K562 (cell line): Measurements from ENCODE around the gene KHDC1. TPM values are rescaled to one million over a fixed set of nuclear protein-coding genes. Genes with fewer than 3 reads are reported as not detected.
"Not testable (repeated sequence)": the region's sequence is repeated elsewhere in the genome, so short reads cannot be mapped to it uniquely, and the experiment has no call there.

ENCODE experiments used
- ATAC-seq: fragments of 200-7000 bp; cut with Tn5 transposase; 3 replicates; pipeline ENCODE4 v1.9.1; 2020; ENCODE audit warnings: moderate library complexity
- BruUV-seq: library from RNA; stranded (reverse); fragments of 400-500 nt; replicated peaks from 2 replicates; lab custom pipeline; 2021; lab: Mats Ljungman, UMichigan
- CTCF ChIA-PET: fragments of 300-600 bp; formaldehyde crosslinking; extraction: SDS; loops from one replicate; lab custom pipeline; 2021; ENCODE audit warnings: low intra/inter-chr PET ratio; lab: Yijun Ruan, JAX
- POLR2A ChIA-PET: fragments of 300-600, 350-650 bp; sonication (Branson Sonifier 250); formaldehyde crosslinking; extraction: SDS; loops from one replicate; lab custom pipeline; 2021; ENCODE audit warnings: antibody characterized with exemption, inconsistent platforms; lab: Yijun Ruan, JAX
- DNase-seq, 4 experiments: peaks; one replicate each; pipeline versions ENCODE4 v3.0.0 to v3.0.0-alpha.2; 2011 to 2018; ENCODE audit warnings: low spot score in 3 of 4, mixed read lengths in 3 of 4; ENCODE audit errors: extremely low read depth in 1 of 4
- FAIRE-seq: peaks from 2 replicates; lab custom pipeline; 2011; peaks lifted over from hg19 to GRCh38; lab: Jason Lieb, UNC
- H2AFZ ChIP-seq: 2 replicates; pipeline ENCODE4 v1.6.0; 2011; ENCODE audit warnings: low read depth, low read length, control low read depth, inconsistent platforms
- H3K27ac ChIP-seq: fragments of 200-600 bp; 3 replicates; pipeline ENCODE4 v1.8.0; 2011; ENCODE audit warnings: low read depth, mild to moderate bottlenecking, control low read depth, inconsistent platforms, low read length, moderate library complexity, mixed read lengths; ENCODE audit errors: extremely low read depth
- H3K27me3 ChIP-seq, 2 experiments: fragments of 300-600 bp in 1 of 2; 2 replicates in 1 of 2; 3 replicates in 1 of 2; pipeline versions ENCODE4 v1.6.0 to v1.8.0; 2011; ENCODE audit warnings: inconsistent platforms in 2 of 2, low read length in 2 of 2, mild to moderate bottlenecking in 1 of 2, mixed read lengths in 1 of 2, moderate library complexity in 1 of 2; ENCODE audit not compliant: control insufficient read depth in 2 of 2, insufficient read depth in 2 of 2
- H3K36me3 ChIP-seq: fragments of 300-600 bp; 3 replicates; pipeline ENCODE4 v1.8.0; 2011; ENCODE audit warnings: mild to moderate bottlenecking, low read length, inconsistent platforms; ENCODE audit not compliant: control insufficient read depth, insufficient read depth
- H3K4me1 ChIP-seq, 2 experiments: fragments of 200-600 bp in 1 of 2; replicated peaks in 1 of 2; 2 replicates in 1 of 2; 3 replicates in 1 of 2; pipeline versions ENCODE4 v1.5.1 to v1.8.0; 2011; ENCODE audit warnings: inconsistent platforms in 2 of 2, low read length in 2 of 2, mild to moderate bottlenecking in 1 of 2, mixed read lengths in 1 of 2, moderate library complexity in 1 of 2; ENCODE audit not compliant: control insufficient read depth in 2 of 2, insufficient read depth in 2 of 2
- H3K4me2 ChIP-seq: 2 replicates; pipeline ENCODE4 v1.6.1; 2011; ENCODE audit warnings: low read length, control low read depth, inconsistent platforms, mixed read lengths; ENCODE audit not compliant: insufficient read depth
- H3K4me3 ChIP-seq: fragments of 200-600 bp; sonication (generic), shearing (Covaris generic); 2 replicates; pipeline ENCODE4 v1.5.1; 2016; ENCODE audit warnings: control low read depth, inconsistent platforms
- H3K79me2 ChIP-seq: fragments of 200-600 bp; 3 replicates; pipeline ENCODE4 v1.8.0; 2011; ENCODE audit warnings: low read length, inconsistent platforms; ENCODE audit not compliant: control insufficient read depth, insufficient read depth
- H3K9ac ChIP-seq, 2 experiments: 2 replicates each; pipeline versions ENCODE4 v1.6.0 to v1.6.1; 2011; ENCODE audit warnings: low read depth in 2 of 2, low read length in 2 of 2, control low read depth in 1 of 2, inconsistent platforms in 1 of 2, mild to moderate bottlenecking in 1 of 2, mixed read lengths in 1 of 2; ENCODE audit not compliant: insufficient read depth in 1 of 2
- H3K9me1 ChIP-seq: one replicate; pipeline ENCODE4 v1.6.0; 2011; ENCODE audit warnings: inconsistent platforms, mild to moderate bottlenecking, low read length, moderate library complexity; ENCODE audit not compliant: control insufficient read depth, insufficient read depth
- H3K9me3 ChIP-seq: replicated peaks from 2 replicates; pipeline ENCODE4 v1.5.1; 2011; ENCODE audit warnings: low read depth, low read length, inconsistent platforms; ENCODE audit not compliant: control insufficient read depth, insufficient read depth
- H4K20me1 ChIP-seq: replicated peaks from 2 replicates; pipeline ENCODE4 v1.6.1; 2011; ENCODE audit warnings: low read length, inconsistent platforms, mixed read lengths; ENCODE audit not compliant: control insufficient read depth, insufficient read depth
- ATF7 ChIP-seq: fragments of 450-650 bp; IDR thresholded peaks from 2 replicates; pipeline ENCODE4 v1.7.1; 2014; ENCODE audit warnings: mild to moderate bottlenecking, moderate library complexity
- FOSL1 ChIP-seq: fragments of 200-800 bp; sonication (Bioruptor generic); conservative IDR thresholded peaks from 2 replicates; pipeline ENCODE4 v1.6.1; 2016; ENCODE audit warnings: missing genetic modification characterization, missing compliant biosample characterization
- MYNN ChIP-seq, 2 experiments: sonication (generic); formaldehyde crosslinking in 1 of 2; IDR thresholded peaks; 2 replicates each; pipeline versions ENCODE4 v1.5.0 to v1.6.1; 2016 to 2020; ENCODE audit warnings: antibody characterized with exemption in 1 of 2, missing genetic modification reagents in 1 of 2
- POLR2B ChIP-seq: fragments of 450-650 bp; IDR thresholded peaks from 2 replicates; pipeline ENCODE4 v1.6.1; 2018; ENCODE audit warnings: low read depth; ENCODE audit not compliant: partially characterized antibody
- WGBS: fragments of 100-300 bp; shearing (Covaris generic); methylation state at CpG from one replicate; pipeline ENCODE4 v1.1.6; 2016; ENCODE audit warnings: low coverage, mixed read lengths; ENCODE audit not compliant: insufficient coverage; ENCODE audit errors: missing lambda C conversion rate; 5-methylcytosine and 5-hydroxymethylcytosine counted together
- in situ Hi-C: fragments of 300-500 bp; cut with MboI; formaldehyde crosslinking; loops from 4 replicates; pipeline ENCODE4 v1.15.0; 2018; ENCODE audit warnings: inconsistent platforms, mixed read lengths
- intact Hi-C: fragments of 100-400 bp; cut with micrococcal nuclease; formaldehyde crosslinking; loops from 2 replicates; pipeline ENCODE4 v1.14.2; 2022
- polyA plus RNA-seq, 8 experiments: library from polyadenylated mRNA; depleted of rRNA in 4 of 8; stranded (reverse) in 5 of 8; unstranded in 3 of 8; fragments of >200 nt; fragmentation: Nextera tagmentation in 2 of 8; fragmentation: Illumina TruSeq in 1 of 8; extraction: Ambion mirVana in 2 of 8; extraction: Trizol in 1 of 8; gene quantifications; 2 replicates each; pipeline versions ENCODE4 v1.2.1 to v1.2.3, GENCODE V29; 2011 to 2014; ENCODE audit warnings: inconsistent platforms in 1 of 8, missing spikeins in 1 of 8
- small RNA-seq: library from RNA; depleted of rRNA; stranded (forward); fragments of <200 nt; gene quantifications from one replicate; pipeline ENCODE3, GENCODE V24; 2014
- total RNA-seq, 7 experiments: library from RNA; depleted of rRNA in 6 of 7; stranded (reverse); fragments of >200 nt in 6 of 7; fragmentation: Illumina TruSeq in 2 of 7; extraction: Trizol in 2 of 7; gene quantifications; 2 replicates each; pipeline versions ENCODE4 v1.2.1 to v1.2.3, GENCODE V29; 2011 to 2021; ENCODE audit warnings: low replicate concordance in 1 of 7

KHDC1 gene
- total and polyA plus RNA-seq, 9 of the 15 experiments (the other 6 are each of a cell fraction or from before 2014, with no cell fraction given): 2.5 to 19.5 (median 8.0) TPM

- no peak for DNase-seq
- H3K9ac ChIP-seq: no peak overlapping the region
- FAIRE-seq: no peak
Measured at GRCh38 chr6:73194744-73195143, 68.3 kb downstream of the KHDC1 start.

GRCh38 chr6:73193302-73193701 lies 69.7 kb downstream of the KHDC1 start:
- H3K4me2 ChIP-seq, H3K79me2 ChIP-seq, H3K4me1 ChIP-seq, H4K20me1 ChIP-seq, H3K27me3 ChIP-seq, H3K4me3 ChIP-seq, H3K9ac ChIP-seq, H3K27ac ChIP-seq, H3K9me1 ChIP-seq, POLR2A ChIA-PET, BruUV-seq, H3K36me3 ChIP-seq, intact Hi-C loops, ATAC-seq, DNase-seq, CTCF ChIA-PET, H2AFZ ChIP-seq, FAIRE-seq, in situ Hi-C loops, H3K9me3 ChIP-seq: not testable (repeated sequence)
- 34% methylated on average over 4 of the region's 4 CpGs for WGBS

More at GRCh38 chr6:73194744-73195143, 68.3 kb downstream of the KHDC1 start:
- Histone ChIP-seq H3K9me3 (no peaks in the 10 kb centered on the region), H3K27ac (no peak overlapping the region), H2AFZ (no peak overlapping the region), H3K4me3 (no peak overlapping the region), H3K4me1 (no peaks in the 10 kb centered on the region), H3K9me1 (no peaks in the 10 kb centered on the region), H3K4me2 (no peak overlapping the region), H3K27me3 (peaks cover 0 to 4% of the 10 kb centered on the region in 2 experiments; a peak in 1 of 5 replicates), H3K79me2 (no peaks in the 10 kb centered on the region), H4K20me1 (no peaks in the 10 kb centered on the region), H3K36me3 (no peaks in the 10 kb centered on the region)
- no TSS peak for BruUV-seq
- TF ChIP-seq ATF7 (no peak), MYNN (IDR thresholded peaks at IDR 0.05) (no peak), MYNN (CRISPR knock-in tag; IDR thresholded peaks at IDR 0.05) (no peak), POLR2B (no peak), FOSL1 (tag) (no peak)
- CTCF ChIA-PET: no interaction called here
- intact Hi-C loops: no loop called here
- whole genome bisulfite sequencing: 32% methylated on average over 7 of the region's 7 CpGs
- POLR2A ChIA-PET: no interaction called here
- in situ Hi-C loops: no loop called here
- ATAC-seq: no peak

Small RNAs within 50 kb of the gene (small RNA-seq; reads per million reads assigned to genes)
- not detected for gene RPSAP41

Other genes starting within 250 kb of the KHDC1 start
- gene KHDC1L, start 37.7 kb downstream of the KHDC1 start, total RNA-seq (2014; rRNA removed): 0.54 and 0.90 TPM in 2 replicates
- gene KHDC1L, start 37.7 kb downstream of the KHDC1 start, total RNA-seq (2014; rRNA removed; fragmentation: Illumina TruSeq; extraction: Trizol): 0.33 TPM in 1 of 2 replicates, not detected in the other
- 0.69 TPM in 1 of 2 replicates, not detected in the other for gene KHDC1L, start 37.7 kb downstream of the KHDC1 start, total RNA-seq (2015; rRNA removed; fragmentation: Illumina TruSeq; extraction: Trizol)
- 0.35 and 0.51 TPM in 2 replicates for gene KHDC1L, start 37.7 kb downstream of the KHDC1 start, total RNA-seq (2021)
- gene KHDC1L, start 37.7 kb downstream of the KHDC1 start, polyA plus RNA-seq (2011; rRNA removed): 0.54 and 0.93 TPM in 2 replicates
- 0.55 and 0.79 TPM in 2 replicates for gene KHDC1L, start 37.7 kb downstream of the KHDC1 start, polyA plus RNA-seq (2014; fragmentation: Illumina TruSeq; extraction: Trizol)
- 1 to 10 TPM; 1.2 to 1.9 TPM for gene KHDC1L, start 37.7 kb downstream of the KHDC1 start, polyA plus RNA-seq (2014; fragmentation: Nextera tagmentation; extraction: Ambion mirVana)
- 0.39 and 0.41 TPM in 2 replicates for gene KHDC1L, start 37.7 kb downstream of the KHDC1 start, polyA plus RNA-seq (2014; rRNA removed)
- gene DPPA5, start 91.1 kb upstream of the KHDC1 start, total RNA-seq (2014; rRNA removed): not detected in 2 replicates
- not detected in 2 replicates for gene DPPA5, start 91.1 kb upstream of the KHDC1 start, total RNA-seq (2014; rRNA removed; fragmentation: Illumina TruSeq; extraction: Trizol)
- gene DPPA5, start 91.1 kb upstream of the KHDC1 start, total RNA-seq (2015; rRNA removed; fragmentation: Illumina TruSeq; extraction: Trizol): not detected in 2 replicates
- gene DPPA5, start 91.1 kb upstream of the KHDC1 start, total RNA-seq (2021): not detected in 2 replicates
- gene DPPA5, start 91.1 kb upstream of the KHDC1 start, polyA plus RNA-seq (2011; rRNA removed): not detected in 2 replicates
- not detected in 2 replicates for gene DPPA5, start 91.1 kb upstream of the KHDC1 start, polyA plus RNA-seq (2014; fragmentation: Illumina TruSeq; extraction: Trizol)
- not detected for gene DPPA5, start 91.1 kb upstream of the KHDC1 start, polyA plus RNA-seq (2014; fragmentation: Nextera tagmentation; extraction: Ambion mirVana)
- gene DPPA5, start 91.1 kb upstream of the KHDC1 start, polyA plus RNA-seq (2014; rRNA removed): not detected in 2 replicates
- not detected in 2 replicates for gene KHDC3L, start 99.5 kb upstream of the KHDC1 start, total RNA-seq (2014; rRNA removed)
- not detected in 2 replicates for gene KHDC3L, start 99.5 kb upstream of the KHDC1 start, total RNA-seq (2014; rRNA removed; fragmentation: Illumina TruSeq; extraction: Trizol)
- gene KHDC3L, start 99.5 kb upstream of the KHDC1 start, total RNA-seq (2015; rRNA removed; fragmentation: Illumina TruSeq; extraction: Trizol): not detected in 2 replicates
- gene KHDC3L, start 99.5 kb upstream of the KHDC1 start, total RNA-seq (2021): not detected in 2 replicates
- gene KHDC3L, start 99.5 kb upstream of the KHDC1 start, polyA plus RNA-seq (2011; rRNA removed): not detected in 2 replicates
- gene KHDC3L, start 99.5 kb upstream of the KHDC1 start, polyA plus RNA-seq (2014; fragmentation: Illumina TruSeq; extraction: Trizol): not detected in 2 replicates
- not detected for gene KHDC3L, start 99.5 kb upstream of the KHDC1 start, polyA plus RNA-seq (2014; fragmentation: Nextera tagmentation; extraction: Ambion mirVana)
- gene KHDC3L, start 99.5 kb upstream of the KHDC1 start, polyA plus RNA-seq (2014; rRNA removed): not detected in 2 replicates
- gene OOEP, start 106.7 kb upstream of the KHDC1 start, total RNA-seq (2014; rRNA removed): not detected in 2 replicates
- not detected in 2 replicates for gene OOEP, start 106.7 kb upstream of the KHDC1 start, total RNA-seq (2014; rRNA removed; fragmentation: Illumina TruSeq; extraction: Trizol)
- not detected in 2 replicates for gene OOEP, start 106.7 kb upstream of the KHDC1 start, total RNA-seq (2015; rRNA removed; fragmentation: Illumina TruSeq; extraction: Trizol)
- gene OOEP, start 106.7 kb upstream of the KHDC1 start, total RNA-seq (2021): not detected in 2 replicates
- gene OOEP, start 106.7 kb upstream of the KHDC1 start, polyA plus RNA-seq (2011; rRNA removed): not detected in 2 replicates
- gene OOEP, start 106.7 kb upstream of the KHDC1 start, polyA plus RNA-seq (2014; fragmentation: Illumina TruSeq; extraction: Trizol): not detected in 2 replicates
- gene OOEP, start 106.7 kb upstream of the KHDC1 start, polyA plus RNA-seq (2014; fragmentation: Nextera tagmentation; extraction: Ambion mirVana): not detected
- gene OOEP, start 106.7 kb upstream of the KHDC1 start, polyA plus RNA-seq (2014; rRNA removed): not detected in 2 replicates
- gene DDX43, start 131.6 kb upstream of the KHDC1 start, total RNA-seq (2014; rRNA removed): 0.32 TPM in 1 of 2 replicates, not detected in the other
- gene DDX43, start 131.6 kb upstream of the KHDC1 start, total RNA-seq (2014; rRNA removed; fragmentation: Illumina TruSeq; extraction: Trizol): 0.19 and 0.40 TPM in 2 replicates
- gene DDX43, start 131.6 kb upstream of the KHDC1 start, total RNA-seq (2015; rRNA removed; fragmentation: Illumina TruSeq; extraction: Trizol): 0.19 and 0.25 TPM in 2 replicates
- 0.18 and 0.20 TPM in 2 replicates for gene DDX43, start 131.6 kb upstream of the KHDC1 start, total RNA-seq (2021)
- gene DDX43, start 131.6 kb upstream of the KHDC1 start, polyA plus RNA-seq (2011; rRNA removed): 0.07 TPM in 1 of 2 replicates, not detected in the other
- gene DDX43, start 131.6 kb upstream of the KHDC1 start, polyA plus RNA-seq (2014; fragmentation: Illumina TruSeq; extraction: Trizol): 0.12 and 0.42 TPM in 2 replicates
- under 1 TPM; 0.10 to 0.27 TPM for gene DDX43, start 131.6 kb upstream of the KHDC1 start, polyA plus RNA-seq (2014; fragmentation: Nextera tagmentation; extraction: Ambion mirVana)
- gene DDX43, start 131.6 kb upstream of the KHDC1 start, polyA plus RNA-seq (2014; rRNA removed): 0.57 and 0.88 TPM in 2 replicates
- gene CGAS, start 189.1 kb upstream of the KHDC1 start, total RNA-seq (2014; rRNA removed): 0.32 TPM in 1 of 2 replicates, not detected in the other
- gene CGAS, start 189.1 kb upstream of the KHDC1 start, total RNA-seq (2014; rRNA removed; fragmentation: Illumina TruSeq; extraction: Trizol): 0.18 TPM in 1 of 2 replicates, not detected in the other
- gene CGAS, start 189.1 kb upstream of the KHDC1 start, total RNA-seq (2015; rRNA removed; fragmentation: Illumina TruSeq; extraction: Trizol): not detected in 2 replicates
- gene CGAS, start 189.1 kb upstream of the KHDC1 start, total RNA-seq (2021): 0.04 and 0.11 TPM in 2 replicates
- 0.03 and 0.06 TPM in 2 replicates for gene CGAS, start 189.1 kb upstream of the KHDC1 start, polyA plus RNA-seq (2011; rRNA removed)
- 0.06 and 0.08 TPM in 2 replicates for gene CGAS, start 189.1 kb upstream of the KHDC1 start, polyA plus RNA-seq (2014; fragmentation: Illumina TruSeq; extraction: Trizol)
- under 1 TPM in 1 of 2 experiments, not detected in 1; 0.01 TPM for gene CGAS, start 189.1 kb upstream of the KHDC1 start, polyA plus RNA-seq (2014; fragmentation: Nextera tagmentation; extraction: Ambion mirVana)
- 0.13 and 0.15 TPM in 2 replicates for gene CGAS, start 189.1 kb upstream of the KHDC1 start, polyA plus RNA-seq (2014; rRNA removed)
- gene MTO1, start 198.5 kb upstream of the KHDC1 start, total RNA-seq (2014; rRNA removed): 49.5 and 49.8 TPM in 2 replicates
- gene MTO1, start 198.5 kb upstream of the KHDC1 start, total RNA-seq (2014; rRNA removed; fragmentation: Illumina TruSeq; extraction: Trizol): 62.3 and 67.2 TPM in 2 replicates
- 55.2 and 60.1 TPM in 2 replicates for gene MTO1, start 198.5 kb upstream of the KHDC1 start, total RNA-seq (2015; rRNA removed; fragmentation: Illumina TruSeq; extraction: Trizol)
- 42.3 and 53.7 TPM in 2 replicates for gene MTO1, start 198.5 kb upstream of the KHDC1 start, total RNA-seq (2021)
- 50.0 and 50.6 TPM in 2 replicates for gene MTO1, start 198.5 kb upstream of the KHDC1 start, polyA plus RNA-seq (2011; rRNA removed)
- gene MTO1, start 198.5 kb upstream of the KHDC1 start, polyA plus RNA-seq (2014; fragmentation: Illumina TruSeq; extraction: Trizol): 48.6 and 49.3 TPM in 2 replicates
- 10 to 100 TPM; 33.4 to 55.1 TPM for gene MTO1, start 198.5 kb upstream of the KHDC1 start, polyA plus RNA-seq (2014; fragmentation: Nextera tagmentation; extraction: Ambion mirVana)
- 38.3 and 48.3 TPM in 2 replicates for gene MTO1, start 198.5 kb upstream of the KHDC1 start, polyA plus RNA-seq (2014; rRNA removed)